ENCODE measurements around the gene CASP10. TPM values are rescaled to one million over a fixed set of nuclear protein-coding genes. Genes with fewer than 3 reads are reported as not detected.

CASP10 gene
- total and polyA plus RNA-seq, 2 of the 13 experiments (the other 11 are each of a cell fraction or from before 2014, with no cell fraction given) = 22.2 to 23.8 TPM

GRCh38 chr2:201144101-201145051, 38.6 kb upstream of the CASP10 start (continued):
- TF ChIP-seq, protein P1, sequence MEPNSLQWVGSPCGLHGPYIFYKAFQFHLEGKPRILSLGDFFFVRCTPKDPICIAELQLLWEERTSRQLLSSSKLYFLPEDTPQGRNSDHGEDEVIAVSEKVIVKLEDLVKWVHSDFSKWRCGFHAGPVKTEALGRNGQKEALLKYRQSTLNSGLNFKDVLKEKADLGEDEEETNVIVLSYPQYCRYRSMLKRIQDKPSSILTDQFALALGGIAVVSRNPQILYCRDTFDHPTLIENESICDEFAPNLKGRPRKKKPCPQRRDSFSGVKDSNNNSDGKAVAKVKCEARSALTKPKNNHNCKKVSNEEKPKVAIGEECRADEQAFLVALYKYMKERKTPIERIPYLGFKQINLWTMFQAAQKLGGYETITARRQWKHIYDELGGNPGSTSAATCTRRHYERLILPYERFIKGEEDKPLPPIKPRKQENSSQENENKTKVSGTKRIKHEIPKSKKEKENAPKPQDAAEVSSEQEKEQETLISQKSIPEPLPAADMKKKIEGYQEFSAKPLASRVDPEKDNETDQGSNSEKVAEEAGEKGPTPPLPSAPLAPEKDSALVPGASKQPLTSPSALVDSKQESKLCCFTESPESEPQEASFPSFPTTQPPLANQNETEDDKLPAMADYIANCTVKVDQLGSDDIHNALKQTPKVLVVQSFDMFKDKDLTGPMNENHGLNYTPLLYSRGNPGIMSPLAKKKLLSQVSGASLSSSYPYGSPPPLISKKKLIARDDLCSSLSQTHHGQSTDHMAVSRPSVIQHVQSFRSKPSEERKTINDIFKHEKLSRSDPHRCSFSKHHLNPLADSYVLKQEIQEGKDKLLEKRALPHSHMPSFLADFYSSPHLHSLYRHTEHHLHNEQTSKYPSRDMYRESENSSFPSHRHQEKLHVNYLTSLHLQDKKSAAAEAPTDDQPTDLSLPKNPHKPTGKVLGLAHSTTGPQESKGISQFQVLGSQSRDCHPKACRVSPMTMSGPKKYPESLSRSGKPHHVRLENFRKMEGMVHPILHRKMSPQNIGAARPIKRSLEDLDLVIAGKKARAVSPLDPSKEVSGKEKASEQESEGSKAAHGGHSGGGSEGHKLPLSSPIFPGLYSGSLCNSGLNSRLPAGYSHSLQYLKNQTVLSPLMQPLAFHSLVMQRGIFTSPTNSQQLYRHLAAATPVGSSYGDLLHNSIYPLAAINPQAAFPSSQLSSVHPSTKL (CRISPR knock-in tag; IDR thresholded peaks at IDR 0.05) = peak; percentile 57
- TF ChIP-seq ZSCAN22 (CRISPR knock-in tag; IDR thresholded peaks at IDR 0.05) = no peak
- no peak for TF ChIP-seq ZNF800 (CRISPR knock-in tag; IDR thresholded peaks at IDR 0.05)
- TF ChIP-seq MLLT10 (CRISPR knock-in tag; IDR thresholded peaks at IDR 0.05) = no peak
- peak; percentile 58; the same call in 1 of the 2 replicates for TF ChIP-seq SIX1 (CRISPR knock-in tag; IDR thresholded peaks at IDR 0.05; ENCODE audit: borderline replicate concordance)
- no peak for TF ChIP-seq PHF5A (CRISPR knock-in tag; IDR thresholded peaks at IDR 0.05; ENCODE audit: low read depth, unreplicated experiment)
- no peak for TF ChIP-seq ZNF264 (CRISPR knock-in tag; IDR thresholded peaks at IDR 0.05)
- TF ChIP-seq POLR2A (IDR thresholded peaks at IDR 0.05; ENCODE audit: insufficient read depth in 1 of 2, low read depth in 2 of 2, low read length in 2 of 2) = no peak
- TF ChIP-seq BCL6 (CRISPR knock-in tag; IDR thresholded peaks at IDR 0.05) = peak; percentile 50
- TF ChIP-seq KMT2A (CRISPR knock-in tag; IDR thresholded peaks at IDR 0.05) = no peak
- peak; percentile 31; the same call in 1 of the 2 replicates for TF ChIP-seq NCOR1 (IDR thresholded peaks at IDR 0.05; ENCODE audit: borderline replicate concordance, low read length)
- TF ChIP-seq, protein P2, sequence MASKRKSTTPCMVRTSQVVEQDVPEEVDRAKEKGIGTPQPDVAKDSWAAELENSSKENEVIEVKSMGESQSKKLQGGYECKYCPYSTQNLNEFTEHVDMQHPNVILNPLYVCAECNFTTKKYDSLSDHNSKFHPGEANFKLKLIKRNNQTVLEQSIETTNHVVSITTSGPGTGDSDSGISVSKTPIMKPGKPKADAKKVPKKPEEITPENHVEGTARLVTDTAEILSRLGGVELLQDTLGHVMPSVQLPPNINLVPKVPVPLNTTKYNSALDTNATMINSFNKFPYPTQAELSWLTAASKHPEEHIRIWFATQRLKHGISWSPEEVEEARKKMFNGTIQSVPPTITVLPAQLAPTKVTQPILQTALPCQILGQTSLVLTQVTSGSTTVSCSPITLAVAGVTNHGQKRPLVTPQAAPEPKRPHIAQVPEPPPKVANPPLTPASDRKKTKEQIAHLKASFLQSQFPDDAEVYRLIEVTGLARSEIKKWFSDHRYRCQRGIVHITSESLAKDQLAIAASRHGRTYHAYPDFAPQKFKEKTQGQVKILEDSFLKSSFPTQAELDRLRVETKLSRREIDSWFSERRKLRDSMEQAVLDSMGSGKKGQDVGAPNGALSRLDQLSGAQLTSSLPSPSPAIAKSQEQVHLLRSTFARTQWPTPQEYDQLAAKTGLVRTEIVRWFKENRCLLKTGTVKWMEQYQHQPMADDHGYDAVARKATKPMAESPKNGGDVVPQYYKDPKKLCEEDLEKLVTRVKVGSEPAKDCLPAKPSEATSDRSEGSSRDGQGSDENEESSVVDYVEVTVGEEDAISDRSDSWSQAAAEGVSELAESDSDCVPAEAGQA (IDR thresholded peaks at IDR 0.05; ENCODE audit: low read depth) = no peak
- TF ChIP-seq, protein P2 (CRISPR knock-in tag; IDR thresholded peaks at IDR 0.05; ENCODE audit: borderline replicate concordance) = no peak
- no peak for TF ChIP-seq ZNF891 (CRISPR knock-in tag; IDR thresholded peaks at IDR 0.05)
- no peak for TF ChIP-seq JDP2 (CRISPR knock-in tag; IDR thresholded peaks at IDR 0.05; ENCODE audit: borderline replicate concordance)
- no peak for TF ChIP-seq ZNF570 (CRISPR knock-in tag; IDR thresholded peaks at IDR 0.05; ENCODE audit: borderline replicate concordance)
- TF ChIP-seq HHEX (CRISPR knock-in tag; IDR thresholded peaks at IDR 0.05) = no peak
- TF ChIP-seq NFKBIZ (CRISPR knock-in tag; IDR thresholded peaks at IDR 0.05) = no peak
- peak; percentile 46 for TF ChIP-seq FOXA3 (CRISPR knock-in tag; IDR thresholded peaks at IDR 0.05)

Measured in HepG2 (cell line).